ENCODE data around the gene CATSPER3. TPM values are rescaled to one million over a fixed set of nuclear protein-coding genes. Genes with fewer than 3 reads are reported as not detected.

Gene CATSPER3
- total RNA-seq, 1 experiment from 2014 or later = 1.7 TPM

DNA sequence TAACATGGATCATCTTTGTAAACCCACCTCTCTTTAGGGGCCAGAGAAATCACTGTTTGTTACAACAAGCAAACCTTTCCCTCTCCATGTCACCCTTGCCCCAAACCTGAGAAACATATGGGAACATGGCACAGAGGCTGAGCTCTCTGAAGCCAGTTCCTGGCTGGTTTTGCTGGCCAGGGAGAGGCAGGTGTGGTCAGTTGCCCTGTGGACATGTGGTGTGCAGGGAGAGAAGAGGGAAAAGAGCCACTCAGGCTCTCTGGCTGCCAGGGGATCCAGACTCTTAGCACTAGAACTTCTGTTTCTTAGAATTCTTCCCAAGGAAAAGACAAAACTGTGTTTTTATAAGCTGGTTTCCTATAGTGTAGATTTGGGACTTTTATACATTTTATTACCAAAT is 4.6 kb upstream of the CATSPER3 start:
- no TSS peak for BruUV-seq (replicated peaks)
- ChIA-PET CTCF (no interaction called here), RAD21 (ENCODE audit: low non-redundant PET in 1 of 2, low total read pairs in 2 of 2, uncharacterized antibody in 2 of 2, unreplicated experiment in 2 of 2) (no interaction called here), POLR2A (no interaction called here)
- no peak overlapping the region for H3K27ac ChIP-seq (ENCODE audit: low read depth, low read length)
- no peak overlapping the region for H2AFZ ChIP-seq (ENCODE audit: low read depth, low read length, poor library complexity, severe bottlenecking)
- H3K4me1 ChIP-seq (ENCODE audit: control insufficient read depth in 1 of 2, insufficient read depth in 2 of 2, low read length in 2 of 2) = peaks cover 6 to 9% of the 10 kb centered on the region in 2 experiments; a peak in 2 of 4 replicates
- intact Hi-C loops (cut with micrococcal nuclease) = no loop called here
- H3K9ac ChIP-seq (ENCODE audit: low read length) = no peak overlapping the region
- H3K4me3 ChIP-seq (replicated peaks in 1 of 2; ENCODE audit: low read depth in 1 of 2, low read length in 2 of 2) = no peak overlapping the region
- H3K9me2 ChIP-seq (ENCODE audit: insufficient read depth) = no peaks in the 10 kb centered on the region
- H3K4me2 ChIP-seq (ENCODE audit: low read length) = no peak overlapping the region
- DNase-seq (ENCODE audit: low read depth, low spot score) = no peak
- no peaks in the 10 kb centered on the region for H4K20me1 ChIP-seq (ENCODE audit: insufficient read depth)
- H3K36me3 ChIP-seq (ENCODE audit: control insufficient read depth in 1 of 2, insufficient read depth in 2 of 2, low read length in 2 of 2) = 0 out of 4 replicates have a peak, but pooled peaks cover 0 to 2% of the 10 kb centered on the region in 2 experiments
- H3K9me3 ChIP-seq (ENCODE audit: control insufficient read depth in 1 of 2, insufficient read depth in 1 of 2, low read depth in 1 of 2, low read length in 2 of 2) = no peaks in the 10 kb centered on the region
- ATAC-seq = no peak
- H3K27me3 ChIP-seq (ENCODE audit: insufficient read depth, low read length) = no peaks in the 10 kb centered on the region
- TF ChIP-seq POLR2A (IDR thresholded peaks at IDR 0.05; ENCODE audit: borderline replicate concordance, extremely low read depth, insufficient read depth, insufficient read length) = no peak
- TF ChIP-seq, protein P1, sequence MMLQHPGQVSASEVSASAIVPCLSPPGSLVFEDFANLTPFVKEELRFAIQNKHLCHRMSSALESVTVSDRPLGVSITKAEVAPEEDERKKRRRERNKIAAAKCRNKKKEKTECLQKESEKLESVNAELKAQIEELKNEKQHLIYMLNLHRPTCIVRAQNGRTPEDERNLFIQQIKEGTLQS (IDR thresholded peaks at IDR 0.05) = no peak
- no peak for TF ChIP-seq JUND (IDR thresholded peaks at IDR 0.05)
- no peak for TF ChIP-seq POLR2AphosphoS5 (IDR thresholded peaks at IDR 0.05; ENCODE audit: low read depth, low read length)
- TF ChIP-seq SIN3A (IDR thresholded peaks at IDR 0.05; ENCODE audit: low read depth) = no peak
- TF ChIP-seq SRF (IDR thresholded peaks at IDR 0.05; ENCODE audit: low read depth) = no peak
- TF ChIP-seq, protein P2, sequence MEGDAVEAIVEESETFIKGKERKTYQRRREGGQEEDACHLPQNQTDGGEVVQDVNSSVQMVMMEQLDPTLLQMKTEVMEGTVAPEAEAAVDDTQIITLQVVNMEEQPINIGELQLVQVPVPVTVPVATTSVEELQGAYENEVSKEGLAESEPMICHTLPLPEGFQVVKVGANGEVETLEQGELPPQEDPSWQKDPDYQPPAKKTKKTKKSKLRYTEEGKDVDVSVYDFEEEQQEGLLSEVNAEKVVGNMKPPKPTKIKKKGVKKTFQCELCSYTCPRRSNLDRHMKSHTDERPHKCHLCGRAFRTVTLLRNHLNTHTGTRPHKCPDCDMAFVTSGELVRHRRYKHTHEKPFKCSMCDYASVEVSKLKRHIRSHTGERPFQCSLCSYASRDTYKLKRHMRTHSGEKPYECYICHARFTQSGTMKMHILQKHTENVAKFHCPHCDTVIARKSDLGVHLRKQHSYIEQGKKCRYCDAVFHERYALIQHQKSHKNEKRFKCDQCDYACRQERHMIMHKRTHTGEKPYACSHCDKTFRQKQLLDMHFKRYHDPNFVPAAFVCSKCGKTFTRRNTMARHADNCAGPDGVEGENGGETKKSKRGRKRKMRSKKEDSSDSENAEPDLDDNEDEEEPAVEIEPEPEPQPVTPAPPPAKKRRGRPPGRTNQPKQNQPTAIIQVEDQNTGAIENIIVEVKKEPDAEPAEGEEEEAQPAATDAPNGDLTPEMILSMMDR (IDR thresholded peaks at IDR 0.05 in 2 of 3, conservative IDR thresholded peaks at IDR 0.05 in 1 of 3; ENCODE audit: borderline replicate concordance in 1 of 3, insufficient read depth in 1 of 3, low read depth in 2 of 3, low read length in 2 of 3) = no peak
- TF ChIP-seq SP1 (IDR thresholded peaks at IDR 0.05; ENCODE audit: low read depth) = no peak
- TF ChIP-seq EZH2 (IDR thresholded peaks at IDR 0.05) = no peak
- H3K79me2 ChIP-seq (ENCODE audit: insufficient read depth, low read length) = no peaks in the 10 kb centered on the region

All from HCT116 (cell line).